K562 (cell line): Measurements from ENCODE around the gene MRM2. TPM values are rescaled to one million over a fixed set of nuclear protein-coding genes. Genes with fewer than 3 reads are reported as not detected.

Experiments used
- ATAC-seq: fragments of 200-7000 bp; cut with Tn5 transposase; 3 replicates; pipeline ENCODE4 v1.9.1; 2020; ENCODE audit warnings: moderate library complexity
- BruUV-seq: library from RNA; stranded (reverse); fragments of 400-500 nt; replicated peaks from 2 replicates; lab custom pipeline; 2021; lab: Mats Ljungman, UMichigan
- CTCF ChIA-PET: fragments of 300-600 bp; formaldehyde crosslinking; extraction: SDS; loops from one replicate; lab custom pipeline; 2021; ENCODE audit warnings: low intra/inter-chr PET ratio; lab: Yijun Ruan, JAX
- POLR2A ChIA-PET: fragments of 300-600, 350-650 bp; sonication (Branson Sonifier 250); formaldehyde crosslinking; extraction: SDS; loops from one replicate; lab custom pipeline; 2021; ENCODE audit warnings: antibody characterized with exemption, inconsistent platforms; lab: Yijun Ruan, JAX
- DNase-seq, 4 experiments: peaks; one replicate each; pipeline versions ENCODE4 v3.0.0 to v3.0.0-alpha.2; 2011 to 2018; ENCODE audit warnings: low spot score in 3 of 4, mixed read lengths in 3 of 4; ENCODE audit errors: extremely low read depth in 1 of 4
- FAIRE-seq: peaks from 2 replicates; lab custom pipeline; 2011; peaks lifted over from hg19 to GRCh38; lab: Jason Lieb, UNC
- H2AFZ ChIP-seq: 2 replicates; pipeline ENCODE4 v1.6.0; 2011; ENCODE audit warnings: low read depth, low read length, control low read depth, inconsistent platforms
- H3K27ac ChIP-seq: fragments of 200-600 bp; 3 replicates; pipeline ENCODE4 v1.8.0; 2011; ENCODE audit warnings: low read depth, mild to moderate bottlenecking, control low read depth, inconsistent platforms, low read length, moderate library complexity, mixed read lengths; ENCODE audit errors: extremely low read depth
- H3K27me3 ChIP-seq, 2 experiments: fragments of 300-600 bp in 1 of 2; 2 replicates in 1 of 2; 3 replicates in 1 of 2; pipeline versions ENCODE4 v1.6.0 to v1.8.0; 2011; ENCODE audit warnings: inconsistent platforms in 2 of 2, low read length in 2 of 2, mild to moderate bottlenecking in 1 of 2, mixed read lengths in 1 of 2, moderate library complexity in 1 of 2; ENCODE audit not compliant: control insufficient read depth in 2 of 2, insufficient read depth in 2 of 2
- H3K36me3 ChIP-seq: fragments of 300-600 bp; 3 replicates; pipeline ENCODE4 v1.8.0; 2011; ENCODE audit warnings: mild to moderate bottlenecking, low read length, inconsistent platforms; ENCODE audit not compliant: control insufficient read depth, insufficient read depth
- H3K4me1 ChIP-seq, 2 experiments: fragments of 200-600 bp in 1 of 2; replicated peaks in 1 of 2; 2 replicates in 1 of 2; 3 replicates in 1 of 2; pipeline versions ENCODE4 v1.5.1 to v1.8.0; 2011; ENCODE audit warnings: inconsistent platforms in 2 of 2, low read length in 2 of 2, mild to moderate bottlenecking in 1 of 2, mixed read lengths in 1 of 2, moderate library complexity in 1 of 2; ENCODE audit not compliant: control insufficient read depth in 2 of 2, insufficient read depth in 2 of 2
- H3K4me2 ChIP-seq: 2 replicates; pipeline ENCODE4 v1.6.1; 2011; ENCODE audit warnings: low read length, control low read depth, inconsistent platforms, mixed read lengths; ENCODE audit not compliant: insufficient read depth
- H3K4me3 ChIP-seq: fragments of 200-600 bp; sonication (generic), shearing (Covaris generic); 2 replicates; pipeline ENCODE4 v1.5.1; 2016; ENCODE audit warnings: control low read depth, inconsistent platforms
- H3K79me2 ChIP-seq: fragments of 200-600 bp; 3 replicates; pipeline ENCODE4 v1.8.0; 2011; ENCODE audit warnings: low read length, inconsistent platforms; ENCODE audit not compliant: control insufficient read depth, insufficient read depth
- H3K9ac ChIP-seq, 2 experiments: 2 replicates each; pipeline versions ENCODE4 v1.6.0 to v1.6.1; 2011; ENCODE audit warnings: low read depth in 2 of 2, low read length in 2 of 2, control low read depth in 1 of 2, inconsistent platforms in 1 of 2, mild to moderate bottlenecking in 1 of 2, mixed read lengths in 1 of 2; ENCODE audit not compliant: insufficient read depth in 1 of 2
- H3K9me1 ChIP-seq: one replicate; pipeline ENCODE4 v1.6.0; 2011; ENCODE audit warnings: inconsistent platforms, mild to moderate bottlenecking, low read length, moderate library complexity; ENCODE audit not compliant: control insufficient read depth, insufficient read depth
- H3K9me3 ChIP-seq: replicated peaks from 2 replicates; pipeline ENCODE4 v1.5.1; 2011; ENCODE audit warnings: low read depth, low read length, inconsistent platforms; ENCODE audit not compliant: control insufficient read depth, insufficient read depth
- H4K20me1 ChIP-seq: replicated peaks from 2 replicates; pipeline ENCODE4 v1.6.1; 2011; ENCODE audit warnings: low read length, inconsistent platforms, mixed read lengths; ENCODE audit not compliant: control insufficient read depth, insufficient read depth
- C11orf30 ChIP-seq: fragments of 450-650 bp; IDR thresholded peaks from 2 replicates; pipeline ENCODE4 v1.6.1; 2016; ENCODE audit warnings: low read depth, mild to moderate bottlenecking
- EGR1 ChIP-seq: fragments of 450-650 bp; conservative IDR thresholded peaks from 2 replicates; pipeline ENCODE4 v1.6.1; 2017; ENCODE audit warnings: mild to moderate bottlenecking
- GATAD2A ChIP-seq: fragments of 450-650 bp; IDR thresholded peaks from 2 replicates; pipeline ENCODE4 v1.6.1; 2017
- HDGF ChIP-seq: fragments of 450-650 bp; IDR thresholded peaks from 2 replicates; pipeline ENCODE4 v1.6.1; 2016
- IFI16 ChIP-seq: fragments of 250-450 bp; sonication (Bioruptor Pico); IDR thresholded peaks from 2 replicates; pipeline ENCODE4 v2.1.2; 2022; ENCODE audit warnings: mild to moderate bottlenecking, inconsistent platforms
- MAFF ChIP-seq: IDR thresholded peaks from 2 replicates; pipeline ENCODE4 v1.6.1; 2012; ENCODE audit warnings: low read length, improper control_type of control experiment
- MAFG ChIP-seq: fragments of 450-650 bp; conservative IDR thresholded peaks from 2 replicates; pipeline ENCODE4 v1.6.1; 2016; ENCODE audit warnings: missing genetic modification characterization, missing compliant biosample characterization
- MAFK ChIP-seq: IDR thresholded peaks from 2 replicates; pipeline ENCODE4 v1.6.1; 2011; ENCODE audit warnings: low read length, improper control_type of control experiment
- POLR2G ChIP-seq: fragments of 200-400 bp; formaldehyde crosslinking; IDR thresholded peaks from 2 replicates; pipeline ENCODE4 v1.6.1; 2017; ENCODE audit warnings: low read depth, mild to moderate bottlenecking, antibody characterized with exemption, low read length, moderate library complexity
- SIN3B ChIP-seq: fragments of 450-650 bp; IDR thresholded peaks from 2 replicates; pipeline ENCODE4 v1.6.1; 2017; ENCODE audit warnings: low read depth, mild to moderate bottlenecking, moderate library complexity
- ZNF316 ChIP-seq: fragments of 450-650 bp; IDR thresholded peaks from 2 replicates; pipeline ENCODE4 v1.6.1; 2016
- WGBS: fragments of 100-300 bp; shearing (Covaris generic); methylation state at CpG from one replicate; pipeline ENCODE4 v1.1.6; 2016; ENCODE audit warnings: low coverage, mixed read lengths; ENCODE audit not compliant: insufficient coverage; ENCODE audit errors: missing lambda C conversion rate; 5-methylcytosine and 5-hydroxymethylcytosine counted together
- in situ Hi-C: fragments of 300-500 bp; cut with MboI; formaldehyde crosslinking; loops from 4 replicates; pipeline ENCODE4 v1.15.0; 2018; ENCODE audit warnings: inconsistent platforms, mixed read lengths
- intact Hi-C: fragments of 100-400 bp; cut with micrococcal nuclease; formaldehyde crosslinking; loops from 2 replicates; pipeline ENCODE4 v1.14.2; 2022
- polyA plus RNA-seq, 8 experiments: library from polyadenylated mRNA; depleted of rRNA in 4 of 8; stranded (reverse) in 5 of 8; unstranded in 3 of 8; fragments of >200 nt; fragmentation: Nextera tagmentation in 2 of 8; fragmentation: Illumina TruSeq in 1 of 8; extraction: Ambion mirVana in 2 of 8; extraction: Trizol in 1 of 8; gene quantifications; 2 replicates each; pipeline versions ENCODE4 v1.2.1 to v1.2.3, GENCODE V29; 2011 to 2014; ENCODE audit warnings: inconsistent platforms in 1 of 8, missing spikeins in 1 of 8
- total RNA-seq, 7 experiments: library from RNA; depleted of rRNA in 6 of 7; stranded (reverse); fragments of >200 nt in 6 of 7; fragmentation: Illumina TruSeq in 2 of 7; extraction: Trizol in 2 of 7; gene quantifications; 2 replicates each; pipeline versions ENCODE4 v1.2.1 to v1.2.3, GENCODE V29; 2011 to 2021; ENCODE audit warnings: low replicate concordance in 1 of 7
- TF ChIP-seq, protein P1 (sequence below): fragments of 450-650 bp; formaldehyde crosslinking; IDR thresholded peaks from 2 replicates; pipeline ENCODE4 v1.4.0; 2020; ENCODE audit warnings: mild to moderate bottlenecking, moderate library complexity
- TF ChIP-seq, protein P2 (sequence below): sonication (generic); formaldehyde crosslinking; IDR thresholded peaks from 2 replicates; pipeline ENCODE4 v1.4.0; 2020; ENCODE audit warnings: mild to moderate bottlenecking, missing genetic modification reagents
- TF ChIP-seq, protein P3 (sequence below), 2 experiments: fragments of 450-650 bp; IDR thresholded peaks; 2 replicates each; pipeline ENCODE4 v1.6.1; 2016
- TF ChIP-seq, protein P4 (sequence below): sonication (generic); formaldehyde crosslinking; IDR thresholded peaks from 2 replicates; pipeline ENCODE4 v1.8.1; 2023; ENCODE audit warnings: mild to moderate bottlenecking, missing genetic modification reagents

MRM2 gene
- total and polyA plus RNA-seq, 9 of the 15 experiments (the other 6 are each of a cell fraction or from before 2014, with no cell fraction given) = 32.4 to 116 (median 50.5) TPM

DNA sequence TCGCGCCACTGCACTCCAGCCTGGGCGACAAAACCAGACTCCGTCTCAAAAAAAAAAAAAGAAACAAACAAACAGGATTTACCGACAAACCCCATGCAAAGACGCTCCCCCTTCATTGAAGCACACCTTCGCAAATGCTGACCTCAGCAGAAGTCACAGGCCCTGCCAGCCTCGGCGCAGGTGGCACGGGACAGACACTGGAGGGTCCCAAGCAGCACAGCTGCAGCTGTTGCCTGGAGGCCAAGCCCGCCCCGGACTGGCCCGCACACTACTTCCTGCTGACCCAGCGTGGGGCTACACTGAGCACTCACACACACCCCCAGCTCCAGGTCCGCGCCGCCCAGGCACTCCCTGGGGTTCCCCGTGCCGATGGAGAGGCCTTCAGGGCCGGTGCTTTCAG lies 41.1 kb upstream of the MRM2 start:
- Histone ChIP-seq H3K9me3 (no peaks in the 10 kb centered on the region), H3K36me3 (peaks cover 11% of the 10 kb centered on the region; the same call in 1 of the 3 replicates), H2AFZ (no peak overlapping the region), H3K9me1 (no peaks in the 10 kb centered on the region), H3K27me3 (no peaks in the 10 kb centered on the region), H4K20me1 (peaks cover 17% of the 10 kb centered on the region; the same call in 1 of the 2 replicates), H3K27ac (no peak overlapping the region), H3K4me2 (no peak overlapping the region), H3K4me1 (peaks cover 13 to 27% of the 10 kb centered on the region in 2 experiments), H3K79me2 (peaks cover 21% of the 10 kb centered on the region), H3K9ac (peak overlapping the region in 1 of 2 experiments; percentile 68; a peak in 1 of 4 replicates), H3K4me3 (no peak overlapping the region)
- in situ Hi-C loops (no loop called here), intact Hi-C loops (no loop called here)
- ATAC-seq (peak; percentile 47), DNase-seq (peak in 2 of 4 experiments; percentile 13 to 17), FAIRE-seq (no peak)
- BruUV-seq = no TSS peak
- WGBS = 78% methylated on average over 16 of the region's 20 CpGs
- no peak for TF ChIP-seq HDGF
- peak; percentile 73 for TF ChIP-seq MAFG (tag)
- TF ChIP-seq, protein P1, sequence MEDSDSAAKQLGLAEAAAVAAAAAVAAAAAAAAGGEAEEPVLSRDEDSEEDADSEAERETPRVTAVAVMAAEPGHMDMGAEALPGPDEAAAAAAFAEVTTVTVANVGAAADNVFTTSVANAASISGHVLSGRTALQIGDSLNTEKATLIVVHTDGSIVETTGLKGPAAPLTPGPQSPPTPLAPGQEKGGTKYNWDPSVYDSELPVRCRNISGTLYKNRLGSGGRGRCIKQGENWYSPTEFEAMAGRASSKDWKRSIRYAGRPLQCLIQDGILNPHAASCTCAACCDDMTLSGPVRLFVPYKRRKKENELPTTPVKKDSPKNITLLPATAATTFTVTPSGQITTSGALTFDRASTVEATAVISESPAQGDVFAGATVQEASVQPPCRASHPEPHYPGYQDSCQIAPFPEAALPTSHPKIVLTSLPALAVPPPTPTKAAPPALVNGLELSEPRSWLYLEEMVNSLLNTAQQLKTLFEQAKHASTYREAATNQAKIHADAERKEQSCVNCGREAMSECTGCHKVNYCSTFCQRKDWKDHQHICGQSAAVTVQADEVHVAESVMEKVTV (CRISPR knock-in tag) = no peak
- TF ChIP-seq SIN3B = no peak
- TF ChIP-seq ZNF316 = peak; percentile 91
- TF ChIP-seq IFI16 = no peak
- no peak for TF ChIP-seq EGR1
- TF ChIP-seq C11orf30 = peak; percentile 78
- TF ChIP-seq, protein P2, sequence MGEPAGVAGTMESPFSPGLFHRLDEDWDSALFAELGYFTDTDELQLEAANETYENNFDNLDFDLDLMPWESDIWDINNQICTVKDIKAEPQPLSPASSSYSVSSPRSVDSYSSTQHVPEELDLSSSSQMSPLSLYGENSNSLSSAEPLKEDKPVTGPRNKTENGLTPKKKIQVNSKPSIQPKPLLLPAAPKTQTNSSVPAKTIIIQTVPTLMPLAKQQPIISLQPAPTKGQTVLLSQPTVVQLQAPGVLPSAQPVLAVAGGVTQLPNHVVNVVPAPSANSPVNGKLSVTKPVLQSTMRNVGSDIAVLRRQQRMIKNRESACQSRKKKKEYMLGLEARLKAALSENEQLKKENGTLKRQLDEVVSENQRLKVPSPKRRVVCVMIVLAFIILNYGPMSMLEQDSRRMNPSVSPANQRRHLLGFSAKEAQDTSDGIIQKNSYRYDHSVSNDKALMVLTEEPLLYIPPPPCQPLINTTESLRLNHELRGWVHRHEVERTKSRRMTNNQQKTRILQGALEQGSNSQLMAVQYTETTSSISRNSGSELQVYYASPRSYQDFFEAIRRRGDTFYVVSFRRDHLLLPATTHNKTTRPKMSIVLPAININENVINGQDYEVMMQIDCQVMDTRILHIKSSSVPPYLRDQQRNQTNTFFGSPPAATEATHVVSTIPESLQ (CRISPR knock-in tag) = no peak
- no peak for TF ChIP-seq GATAD2A
- peak; percentile 68 for TF ChIP-seq MAFF
- TF ChIP-seq MAFK = peak; percentile 83
- TF ChIP-seq POLR2G = 0 out of 2 replicates have a peak, but pooled peaks have one; percentile 31
- TF ChIP-seq, protein P3, sequence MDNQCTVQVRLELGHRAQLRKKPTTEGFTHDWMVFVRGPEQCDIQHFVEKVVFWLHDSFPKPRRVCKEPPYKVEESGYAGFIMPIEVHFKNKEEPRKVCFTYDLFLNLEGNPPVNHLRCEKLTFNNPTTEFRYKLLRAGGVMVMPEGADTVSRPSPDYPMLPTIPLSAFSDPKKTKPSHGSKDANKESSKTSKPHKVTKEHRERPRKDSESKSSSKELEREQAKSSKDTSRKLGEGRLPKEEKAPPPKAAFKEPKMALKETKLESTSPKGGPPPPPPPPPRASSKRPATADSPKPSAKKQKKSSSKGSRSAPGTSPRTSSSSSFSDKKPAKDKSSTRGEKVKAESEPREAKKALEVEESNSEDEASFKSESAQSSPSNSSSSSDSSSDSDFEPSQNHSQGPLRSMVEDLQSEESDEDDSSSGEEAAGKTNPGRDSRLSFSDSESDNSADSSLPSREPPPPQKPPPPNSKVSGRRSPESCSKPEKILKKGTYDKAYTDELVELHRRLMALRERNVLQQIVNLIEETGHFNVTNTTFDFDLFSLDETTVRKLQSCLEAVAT (IDR thresholded peaks at IDR 0.05) = peak in 1 of 2 experiments; percentile 77; a peak in 1 of 4 replicates
- TF ChIP-seq, protein P4, sequence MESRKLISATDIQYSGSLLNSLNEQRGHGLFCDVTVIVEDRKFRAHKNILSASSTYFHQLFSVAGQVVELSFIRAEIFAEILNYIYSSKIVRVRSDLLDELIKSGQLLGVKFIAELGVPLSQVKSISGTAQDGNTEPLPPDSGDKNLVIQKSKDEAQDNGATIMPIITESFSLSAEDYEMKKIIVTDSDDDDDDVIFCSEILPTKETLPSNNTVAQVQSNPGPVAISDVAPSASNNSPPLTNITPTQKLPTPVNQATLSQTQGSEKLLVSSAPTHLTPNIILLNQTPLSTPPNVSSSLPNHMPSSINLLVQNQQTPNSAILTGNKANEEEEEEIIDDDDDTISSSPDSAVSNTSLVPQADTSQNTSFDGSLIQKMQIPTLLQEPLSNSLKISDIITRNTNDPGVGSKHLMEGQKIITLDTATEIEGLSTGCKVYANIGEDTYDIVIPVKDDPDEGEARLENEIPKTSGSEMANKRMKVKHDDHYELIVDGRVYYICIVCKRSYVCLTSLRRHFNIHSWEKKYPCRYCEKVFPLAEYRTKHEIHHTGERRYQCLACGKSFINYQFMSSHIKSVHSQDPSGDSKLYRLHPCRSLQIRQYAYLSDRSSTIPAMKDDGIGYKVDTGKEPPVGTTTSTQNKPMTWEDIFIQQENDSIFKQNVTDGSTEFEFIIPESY (CRISPR knock-in tag) = 0 out of 2 replicates have a peak, but pooled peaks have one; percentile 16
- ChIA-PET CTCF (interaction anchor here (0.6 kb wide), 1 partner anchor 18 kb away, joined by 3 read pairs; no protein-coding TSS in a partner anchor), POLR2A (interaction anchor here (1.2 kb wide), 1 partner anchor 28 kb away, joined by 4 read pairs; no protein-coding TSS in a partner anchor)
